Activated CD4-positive, alpha-beta T cell treated with anti-CD3 and anti-CD28 coated beads, Interleukin-2, amount 50 U/mL, for 4 hours (primary cell): ENCODE results near the gene ASAP2.
"Not testable (repeated sequence)": the region's sequence is repeated elsewhere in the genome, so short reads cannot be mapped to it uniquely, and the experiment has no call there.

Experiments used
- DNase-seq, 2 experiments: peaks; one replicate each; pipeline ENCODE4 v3.0.0-alpha.2; 2020

Gene ASAP2

DNA sequence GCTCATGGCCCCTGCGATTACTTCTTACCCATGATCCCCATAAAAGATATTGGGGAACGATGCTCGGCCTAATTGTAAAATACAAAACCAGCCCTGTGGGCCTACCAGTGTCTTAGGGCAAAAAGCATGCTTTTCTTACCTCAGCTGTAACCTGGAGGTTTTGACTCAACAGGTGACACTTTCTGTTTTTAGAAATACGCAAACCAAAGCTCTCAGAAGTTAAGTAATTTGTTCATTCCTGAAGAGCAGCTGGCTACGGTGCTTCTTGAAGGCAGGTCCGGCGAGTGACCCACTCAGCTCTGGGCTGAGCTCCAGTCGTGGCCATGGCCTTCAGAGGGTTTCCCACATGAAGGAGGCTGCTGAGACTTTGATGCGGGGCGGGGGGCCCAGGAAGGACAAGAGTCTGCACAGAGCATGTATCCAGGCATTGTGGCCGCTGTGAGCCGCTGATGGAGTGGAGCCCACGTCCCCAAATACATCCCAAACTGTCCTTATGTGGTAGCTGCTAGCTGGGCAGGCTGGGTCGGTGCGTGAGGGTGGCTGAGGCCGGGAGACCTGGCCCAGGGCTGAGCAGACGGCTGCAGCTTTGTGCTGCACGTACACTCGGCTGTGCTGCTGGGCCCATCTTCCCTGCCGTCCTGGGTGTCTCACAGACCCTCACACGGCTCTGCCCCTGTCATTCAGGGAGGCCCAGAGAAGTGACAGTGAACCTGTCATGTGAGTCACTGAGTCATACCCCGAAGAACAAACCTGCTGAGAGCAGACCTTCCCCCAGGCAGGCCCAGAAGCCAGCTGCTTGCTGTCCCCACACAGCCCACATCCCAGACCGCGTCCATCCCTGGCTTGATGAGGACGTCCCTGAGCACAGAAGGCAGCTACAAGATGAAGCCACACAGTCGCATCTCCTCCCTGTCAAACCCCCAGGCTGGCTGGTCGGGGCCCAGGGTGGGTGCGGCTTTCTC is 182.6 kb downstream of the ASAP2 start:
- no peak for DNase-seq

DNA sequence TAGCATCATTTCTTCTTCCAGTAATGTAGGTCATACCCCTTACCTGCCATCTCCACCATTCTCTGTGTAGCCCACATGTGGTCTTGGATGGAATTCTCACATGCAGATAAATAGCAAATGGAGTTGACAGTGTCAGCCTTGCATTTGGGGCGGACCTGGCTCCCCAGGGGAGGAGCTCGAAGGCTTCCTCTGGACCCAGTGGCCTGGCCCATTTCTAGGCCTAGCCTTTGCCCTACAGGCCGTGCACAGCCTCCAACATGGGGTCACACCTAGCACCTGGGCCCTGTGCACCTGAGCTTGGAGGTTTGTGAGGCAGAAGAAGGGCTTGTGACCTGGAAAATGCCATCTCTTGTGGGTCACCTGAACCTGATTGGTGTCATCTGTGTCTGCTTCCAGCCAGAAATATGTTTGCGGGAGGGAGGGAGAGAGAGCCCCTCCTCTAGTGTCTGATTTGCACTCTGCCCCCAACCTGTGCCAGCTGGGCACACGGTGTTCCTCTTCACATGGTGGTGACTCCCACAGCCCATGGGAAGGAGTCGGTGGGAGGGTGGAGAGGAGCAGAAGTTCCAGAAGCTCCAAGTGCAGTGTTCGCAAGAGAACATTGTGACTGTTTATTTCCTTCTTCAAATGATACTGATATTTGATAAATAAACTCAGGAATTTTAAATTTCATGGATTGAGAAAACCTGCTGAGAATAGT is 183.7 kb downstream of the ASAP2 start:
- DNase-seq: no peak

DNA sequence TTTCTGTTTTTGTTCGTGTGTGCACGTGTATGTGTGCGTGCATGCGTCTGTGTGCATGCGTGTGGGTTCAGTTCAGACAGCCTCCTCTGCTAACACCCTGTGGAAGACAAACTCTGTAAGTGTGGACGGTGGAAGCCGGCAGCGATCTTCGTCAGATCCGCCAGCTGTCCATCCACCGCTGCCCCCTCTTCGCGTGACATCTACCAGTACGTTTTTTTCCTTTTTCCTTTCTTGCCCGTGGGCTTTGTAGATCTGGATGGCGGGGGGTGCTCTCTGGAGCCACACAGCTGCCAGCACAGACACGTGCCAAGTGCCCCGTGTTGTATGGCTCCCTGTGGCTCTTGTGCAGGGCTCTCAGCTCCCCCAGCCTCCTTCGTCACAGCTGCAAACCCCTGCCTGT is 184.4 kb downstream of the ASAP2 start:
- no peak for DNase-seq

DNA sequence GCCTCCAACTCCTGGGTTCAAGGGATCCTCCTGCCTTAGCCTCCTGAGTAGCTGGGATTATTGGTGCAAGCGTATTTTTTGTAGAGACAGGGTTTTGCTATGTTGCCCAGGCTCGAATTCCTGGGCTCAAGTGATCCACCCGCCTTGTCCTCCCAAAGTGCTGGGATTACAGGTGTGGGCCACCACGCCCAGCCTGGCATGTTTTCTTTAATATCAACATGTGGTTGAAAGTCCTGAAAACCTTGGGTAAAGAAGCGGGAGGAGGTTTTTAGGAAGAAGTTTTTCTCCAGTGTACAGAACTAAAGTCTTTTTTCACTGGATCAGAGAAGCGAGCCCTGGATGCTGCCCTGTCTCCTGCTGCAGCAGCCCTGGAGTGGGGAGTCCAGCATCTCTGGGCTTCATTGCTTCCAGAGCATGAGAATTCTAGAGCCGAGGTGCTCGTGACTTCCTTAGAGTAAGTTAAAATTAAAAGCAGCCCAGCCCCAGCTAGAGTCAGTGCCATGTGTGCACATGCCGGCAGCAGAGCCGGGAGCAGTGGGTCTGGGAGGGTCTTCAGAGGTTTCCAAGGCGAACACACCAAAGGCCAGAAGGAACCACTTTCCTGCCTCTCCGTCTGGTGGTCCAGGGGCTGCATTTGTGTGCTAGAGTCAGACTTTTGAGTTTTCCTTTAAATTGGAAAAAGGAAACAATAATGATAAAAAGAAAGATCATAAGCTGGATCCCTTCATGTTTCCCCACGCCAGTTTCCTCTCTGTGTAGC is 185.5 kb downstream of the ASAP2 start:
- DNase-seq: no peak

DNA sequence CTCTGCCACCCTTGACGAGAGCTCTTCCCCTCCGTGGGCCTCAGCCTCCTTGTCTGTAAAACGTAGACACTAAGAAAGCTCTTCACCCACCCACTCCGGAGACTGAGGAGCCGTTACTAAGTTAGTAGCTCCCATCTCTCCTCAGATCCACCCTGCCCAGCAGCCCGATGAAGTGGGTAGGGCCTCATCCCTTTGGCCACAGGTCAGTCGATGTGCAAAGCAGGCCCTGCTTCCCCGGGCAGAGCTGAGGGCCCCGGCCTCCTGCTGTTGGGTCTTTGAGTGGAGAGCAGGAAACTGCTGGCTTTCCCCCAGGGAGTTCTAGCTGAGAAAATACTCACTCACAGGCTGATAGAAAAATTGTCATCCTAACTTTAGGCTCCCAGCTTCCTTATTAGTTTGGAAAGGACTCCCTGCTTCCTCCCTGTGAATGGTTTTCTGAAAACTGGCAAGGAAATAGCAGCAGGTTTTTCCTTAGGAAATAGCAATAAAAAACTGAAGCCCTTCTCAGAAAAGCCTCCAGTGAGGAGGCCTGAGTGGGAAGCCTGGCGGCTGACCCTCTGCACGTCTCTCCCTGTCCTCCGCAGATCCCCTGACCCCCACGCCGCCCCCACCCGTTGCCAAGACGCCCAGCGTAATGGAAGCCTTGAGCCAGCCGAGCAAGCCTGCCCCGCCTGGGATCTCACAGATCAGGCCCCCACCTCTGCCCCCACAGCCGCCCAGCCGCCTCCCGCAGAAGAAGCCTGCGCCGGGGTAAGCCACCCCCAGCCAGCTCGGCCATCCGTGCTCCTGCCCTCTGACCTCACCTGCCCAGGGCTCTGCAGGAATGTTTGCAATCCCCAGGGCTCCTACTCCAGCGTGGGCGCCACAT is 186.5 kb downstream of the ASAP2 start:
- no peak for DNase-seq

DNA sequence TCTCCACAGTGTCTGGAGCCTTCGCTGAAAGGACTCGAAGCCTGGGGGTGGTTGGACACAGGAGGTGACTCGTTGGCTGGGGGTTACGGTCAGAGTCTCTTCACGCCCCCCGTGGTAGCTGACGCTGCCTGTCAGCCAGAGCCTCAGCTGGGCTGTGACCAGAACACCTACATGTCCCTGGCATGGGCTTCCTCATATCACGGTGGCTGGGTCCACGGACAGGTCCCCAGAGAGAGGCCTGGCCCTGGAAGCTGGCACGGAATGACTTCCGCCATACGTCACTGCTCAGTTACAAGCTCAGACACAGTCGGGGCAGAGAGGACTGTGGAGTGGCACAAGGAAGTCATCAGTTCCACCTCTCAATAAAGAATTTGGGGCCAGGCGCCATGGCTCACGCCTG is 188.2 kb downstream of the ASAP2 start:
- DNase-seq: no peak

DNA sequence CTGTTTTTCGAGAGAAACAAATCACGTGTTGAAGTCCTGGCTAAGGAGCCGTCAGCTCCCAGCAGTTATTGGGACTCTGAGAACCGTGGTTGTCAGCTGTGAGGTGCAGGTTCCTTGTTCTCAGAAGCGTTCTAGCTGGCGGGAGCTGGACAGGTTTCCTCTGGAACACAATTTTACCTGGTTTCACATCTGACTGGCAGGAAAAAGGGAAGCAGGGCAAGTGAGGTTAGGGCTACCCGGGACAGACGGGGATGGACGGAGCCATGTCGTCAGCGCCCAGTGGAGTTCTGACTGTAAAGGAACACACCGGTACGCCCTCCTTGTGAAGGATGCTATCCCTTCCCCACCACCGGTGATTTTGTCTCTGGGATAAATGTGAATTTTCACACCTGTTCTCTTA is 190.6 kb downstream of the ASAP2 start:
- no peak for DNase-seq

DNA sequence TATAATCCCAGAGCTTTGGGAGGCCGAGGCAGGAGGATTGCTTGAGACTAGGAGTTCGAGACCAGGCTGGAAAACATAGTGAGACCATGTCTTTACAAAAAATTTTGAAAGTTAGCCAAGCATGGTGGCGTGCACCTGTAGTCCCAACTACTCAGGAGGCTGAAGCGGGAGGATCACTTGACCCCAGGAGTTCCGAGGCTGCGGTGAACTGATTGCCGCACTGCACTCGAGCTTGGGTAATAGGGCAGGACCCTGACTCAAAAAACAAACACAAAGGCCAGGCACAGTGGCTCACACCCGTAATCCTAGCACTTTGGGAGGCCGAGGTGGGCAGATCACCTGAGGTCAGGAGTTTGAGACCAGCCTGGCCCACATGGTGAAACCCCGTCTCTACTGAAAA is 191.6 kb downstream of the ASAP2 start:
- not testable (repeated sequence) for DNase-seq

DNA sequence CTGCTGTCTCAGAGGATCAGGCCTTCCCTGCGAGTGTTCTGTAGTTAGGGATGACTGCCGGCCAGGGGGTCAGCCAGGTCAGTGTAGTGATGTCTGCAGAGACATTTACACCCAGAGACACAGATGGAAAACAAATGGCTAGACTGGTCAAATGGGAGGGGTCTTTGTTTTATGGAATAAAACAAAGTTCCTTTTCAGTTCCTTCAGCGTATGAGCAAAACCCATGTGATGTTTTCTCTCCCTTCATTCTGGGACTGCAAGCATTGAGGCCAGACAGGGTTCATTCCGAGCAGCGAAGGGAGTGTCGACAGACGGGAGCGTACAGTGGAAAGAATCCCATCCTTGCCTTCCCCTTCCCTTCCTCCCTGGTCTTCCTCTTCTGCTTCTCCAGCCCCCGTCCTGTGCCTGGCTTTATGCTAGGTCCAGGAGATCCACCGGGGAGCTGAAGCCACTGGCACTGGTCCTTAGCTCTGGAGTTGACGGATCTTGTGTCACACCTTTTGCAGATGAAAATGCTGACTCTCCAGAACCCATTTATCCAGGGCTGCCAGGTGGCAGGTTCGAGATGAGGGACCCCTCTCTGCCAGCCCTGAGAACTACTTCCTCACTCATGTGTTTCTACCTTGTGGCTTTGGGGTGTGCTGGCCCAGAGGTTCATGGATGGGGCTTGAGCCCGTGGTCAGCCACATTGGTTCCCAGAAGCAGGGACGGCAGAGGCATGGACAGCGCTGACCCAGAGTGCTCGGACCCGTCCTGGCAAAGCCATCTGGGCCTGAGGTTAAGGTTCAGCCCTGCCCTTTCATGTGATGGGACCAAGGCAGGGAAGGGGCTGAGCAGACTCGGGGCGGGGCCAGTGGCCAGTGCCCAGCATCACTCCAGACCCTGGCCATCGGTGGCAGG is 192.5 kb downstream of the ASAP2 start:
- DNase-seq: no peak

DNA sequence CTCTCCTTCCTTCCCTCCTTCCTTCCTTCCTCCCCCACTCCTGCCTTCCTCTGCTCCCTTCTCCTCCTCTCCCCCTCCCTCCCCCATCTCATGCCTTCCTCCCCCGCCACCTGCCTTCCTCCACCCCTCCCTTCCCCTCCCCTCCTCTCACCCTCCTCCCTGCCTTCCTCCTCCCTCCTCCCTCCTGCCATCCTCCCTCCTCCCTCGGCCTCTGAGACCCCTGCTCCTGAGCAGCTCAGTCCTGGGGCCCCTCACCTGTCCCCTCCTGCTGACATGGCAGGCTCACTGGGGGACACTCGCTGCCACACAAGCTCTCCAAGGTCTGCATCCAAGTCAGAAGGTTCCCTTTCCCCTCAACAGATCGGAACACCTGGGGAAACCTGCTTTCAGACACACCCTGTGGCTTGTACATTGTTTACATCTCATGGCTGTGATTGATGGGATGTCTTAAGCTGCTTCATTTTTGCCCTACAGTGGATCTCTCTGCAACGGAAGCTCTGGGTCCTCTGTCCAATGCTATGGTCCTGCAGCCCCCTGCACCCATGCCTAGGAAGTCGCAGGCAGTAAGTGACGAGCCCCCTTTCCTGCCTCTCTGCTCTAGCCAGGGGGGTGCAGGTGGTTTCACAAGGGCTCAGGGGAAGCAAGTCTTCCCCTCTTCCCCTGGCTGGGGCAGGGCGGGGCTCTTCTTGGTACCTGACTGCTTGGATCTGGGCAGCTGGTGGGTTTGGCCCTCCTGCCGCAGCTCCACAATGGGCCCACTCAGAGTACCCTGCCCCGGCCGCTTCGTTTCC is 193.9 kb downstream of the ASAP2 start:
- DNase-seq: no peak

DNA sequence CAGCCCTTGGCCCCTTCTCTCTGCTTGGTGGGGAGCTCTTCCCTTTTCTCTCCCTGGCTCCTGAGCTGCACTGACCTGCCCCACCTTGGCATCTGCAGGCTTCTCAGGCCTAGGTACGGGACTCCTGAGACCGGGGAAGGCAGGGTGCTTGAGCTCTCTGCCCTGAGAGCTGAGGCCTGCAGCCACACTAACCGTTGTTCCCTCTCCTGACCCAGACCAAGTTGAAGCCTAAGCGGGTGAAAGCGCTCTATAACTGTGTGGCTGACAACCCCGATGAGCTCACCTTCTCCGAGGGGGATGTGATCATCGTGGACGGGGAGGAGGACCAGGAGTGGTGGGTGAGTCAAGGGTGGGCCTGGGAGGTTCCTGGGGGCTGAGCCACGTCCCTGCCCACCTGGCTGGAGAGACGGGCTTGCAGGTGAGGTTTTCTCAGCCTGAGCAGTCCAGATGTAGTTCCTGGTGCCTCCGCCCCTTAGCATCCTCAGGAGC is 194.5 kb downstream of the ASAP2 start:
- DNase-seq: no peak

DNA sequence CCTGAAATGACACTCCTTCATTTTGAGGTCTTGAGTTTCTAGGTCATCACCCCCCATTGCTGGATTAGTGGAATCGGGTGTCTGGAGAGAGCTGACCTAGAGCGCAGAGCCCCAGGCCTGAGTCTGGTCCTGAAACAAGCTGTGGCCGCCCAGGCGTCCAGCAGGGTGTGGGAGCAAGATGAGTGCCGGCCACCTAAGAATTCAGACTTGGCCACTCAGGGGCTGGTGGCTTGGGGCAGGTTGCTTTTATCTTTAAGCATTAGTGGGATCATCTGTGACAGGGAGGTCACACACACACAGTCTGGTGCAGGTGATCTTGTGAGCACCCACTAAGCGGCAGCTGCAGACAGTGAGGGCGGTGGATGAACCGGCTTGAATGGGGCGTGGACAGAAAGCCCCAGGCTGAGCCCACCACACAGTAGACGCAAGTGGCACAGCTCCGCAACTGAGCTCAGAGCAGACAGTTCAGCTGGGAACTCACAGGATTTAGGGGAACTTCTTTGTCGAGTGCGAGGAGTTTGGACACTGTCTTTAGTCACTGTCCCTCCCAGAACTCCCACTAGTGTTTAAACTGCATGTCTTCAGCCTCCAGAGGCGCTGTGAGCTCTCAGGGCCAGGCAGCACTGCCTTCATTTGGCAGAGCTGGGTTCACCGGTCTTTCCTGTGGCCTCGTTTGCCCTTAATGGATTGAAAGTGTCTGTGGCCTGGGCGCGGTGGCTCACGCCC is 195.2 kb downstream of the ASAP2 start:
- no peak for DNase-seq

DNA sequence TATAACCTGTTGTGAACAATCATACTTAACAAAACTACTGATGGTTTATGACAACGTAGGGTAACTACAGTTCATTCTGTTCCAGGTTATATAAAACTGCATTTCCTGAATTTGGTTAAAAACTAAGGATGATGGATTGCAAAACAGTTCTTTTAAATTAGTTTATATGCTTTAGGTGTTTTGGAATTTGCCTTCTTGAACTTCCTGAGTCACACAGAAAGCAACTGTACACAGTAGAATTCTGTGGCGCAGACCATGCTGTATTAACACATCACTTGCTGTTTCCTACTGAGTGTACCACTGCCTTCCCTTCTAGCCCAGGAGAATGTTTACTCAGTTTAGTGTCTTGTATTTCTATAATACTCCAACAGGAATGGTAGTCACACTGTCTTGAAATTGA is 197.3 kb downstream of the ASAP2 start:
- no peak for DNase-seq

DNA sequence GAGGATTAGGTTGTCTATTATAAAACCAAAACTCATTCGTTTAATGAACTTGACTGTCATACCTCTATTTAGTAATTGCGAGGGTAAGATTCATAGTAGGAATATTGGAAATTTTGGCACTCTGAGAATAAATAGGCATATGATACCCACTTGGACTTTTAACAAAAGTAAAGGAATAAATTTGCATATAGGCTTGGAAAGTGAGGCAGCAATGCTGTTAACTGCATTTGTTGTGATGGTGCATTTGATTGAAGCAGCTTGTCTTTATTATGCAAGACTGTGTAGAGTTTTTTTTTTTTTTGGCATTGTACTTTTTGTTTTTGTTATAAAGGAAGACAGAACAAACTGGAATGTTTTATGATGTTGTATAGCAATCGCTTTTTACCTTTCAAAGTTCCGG is 197.8 kb downstream of the ASAP2 start:
- no peak for DNase-seq

DNA sequence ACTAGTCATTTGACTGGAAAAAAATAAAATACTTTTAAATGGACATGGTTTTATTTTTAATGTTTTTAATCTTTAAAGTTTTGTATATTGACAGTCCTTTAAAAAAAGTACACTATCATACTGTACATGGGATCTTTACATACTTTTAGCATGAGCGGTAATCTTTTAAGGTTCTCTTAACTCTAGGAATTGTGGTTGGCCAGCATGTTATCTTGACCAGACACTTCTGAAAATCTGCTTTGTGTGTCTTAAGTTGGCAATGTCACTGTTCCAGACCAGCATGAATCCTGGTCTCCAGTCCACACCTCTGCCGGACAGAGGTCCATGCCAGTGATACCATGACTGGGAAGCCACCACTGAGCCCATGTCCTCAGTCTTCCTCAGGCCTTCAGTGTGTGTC is 199.0 kb downstream of the ASAP2 start:
- no peak for DNase-seq

DNA sequence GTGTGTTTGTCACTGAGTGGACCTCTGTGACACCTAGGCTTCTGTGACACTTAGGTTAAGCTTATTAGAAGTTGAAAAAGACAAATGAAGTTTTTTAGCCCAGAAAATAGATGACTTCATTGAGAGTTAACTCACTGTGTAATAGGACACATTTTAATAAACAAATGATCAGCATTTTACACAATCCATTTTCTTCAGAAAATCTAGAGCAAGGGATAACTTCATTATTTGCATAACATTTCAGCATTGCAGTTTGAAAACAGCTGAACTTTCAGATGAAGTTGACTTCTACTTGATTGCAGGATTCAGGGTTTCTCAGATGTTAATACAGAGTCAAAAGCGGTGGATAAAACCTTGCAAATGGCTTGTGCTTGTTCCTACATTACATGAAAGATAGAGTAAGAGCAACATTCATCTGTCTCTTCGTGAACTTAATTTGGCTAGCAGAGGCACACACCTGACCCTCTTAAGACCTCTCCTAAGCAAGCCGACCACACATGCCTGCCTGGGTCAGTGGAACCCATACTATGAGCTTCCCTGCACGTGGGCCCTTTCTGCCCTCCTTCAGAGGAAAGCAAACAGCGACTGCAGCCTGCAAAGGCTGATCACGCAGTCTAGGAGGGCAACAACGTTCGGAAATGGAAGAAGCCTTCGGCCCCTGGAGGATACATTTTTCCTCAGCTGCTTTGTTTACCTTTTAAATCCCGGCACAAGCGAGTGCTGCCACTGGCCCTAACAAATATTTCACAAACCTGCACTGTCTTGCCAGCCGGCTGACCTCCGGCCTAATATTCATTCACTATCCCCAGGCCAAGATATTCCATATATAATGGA is 200.1 kb downstream of the ASAP2 start:
- no peak for DNase-seq

DNA sequence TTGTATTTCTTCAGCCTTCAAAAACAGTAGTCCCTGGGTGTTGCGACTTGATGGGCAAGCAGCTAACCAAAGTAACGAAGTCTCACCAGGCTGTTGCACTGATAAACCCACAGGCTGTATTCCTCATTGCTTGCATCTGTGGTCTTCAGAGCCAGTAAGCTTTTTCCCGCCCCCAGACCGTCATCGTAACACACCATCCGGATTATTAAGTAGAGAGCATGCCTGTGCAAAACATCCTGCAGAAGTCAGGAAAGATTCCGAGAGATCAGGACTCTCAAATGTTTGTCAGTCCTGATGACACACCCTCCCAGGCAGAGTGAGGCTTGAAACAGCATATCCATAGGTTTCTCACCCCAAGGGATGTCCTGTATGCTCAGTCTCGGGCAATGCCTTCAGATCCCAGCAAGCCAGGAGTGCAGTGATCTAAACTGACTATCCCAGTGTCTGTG is 200.8 kb downstream of the ASAP2 start:
- DNase-seq: no peak

DNA sequence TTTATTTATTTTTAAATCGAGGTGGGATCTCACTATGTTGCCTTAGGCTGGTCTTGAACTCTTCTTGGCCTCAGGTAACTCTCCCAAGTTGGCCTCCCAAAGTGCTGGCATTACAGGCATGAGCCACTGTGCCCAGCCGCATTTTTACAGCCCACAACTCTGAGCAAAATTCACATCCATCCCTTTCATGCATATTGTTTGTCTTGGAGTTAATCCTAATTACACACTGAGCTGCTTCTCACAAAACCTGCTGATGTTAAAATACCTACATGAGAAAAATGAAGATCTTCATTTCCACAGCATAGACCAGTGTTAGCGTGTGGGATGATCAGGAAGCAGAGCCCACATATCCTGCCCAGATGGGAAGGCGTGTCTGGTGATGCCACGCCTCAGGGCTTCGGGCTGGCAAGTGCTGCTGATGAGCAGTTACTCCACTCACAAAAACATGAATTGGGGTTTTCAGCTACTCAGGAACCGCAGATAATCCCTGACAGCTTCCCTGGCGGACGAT is 202.1 kb downstream of the ASAP2 start:
- DNase-seq: no peak
